Right lobe of liver (tissue), 6 donors: ENCODE data around the gene AGR2. TPM values are rescaled to one million over a fixed set of nuclear protein-coding genes. Genes with fewer than 3 reads are reported as not detected.
A peak's percentile ranks its signal among the peaks of the same experiment; 100 is the strongest.

Source experiments
- ATAC-seq, 4 donors: fragments of 200-7000 bp; cut with Tn5 transposase; one replicate each; pipeline ENCODE4 v1.9.1; 2020; ENCODE audit warnings: mild to moderate bottlenecking in 4 of 4, moderate library complexity in 4 of 4
- DNase-seq, 3 donors: peaks; one replicate each; pipeline ENCODE4 v3.0.0-alpha.2; 2020
- H3K27ac ChIP-seq, 3 donors: fragments of 200-600 bp; one replicate each; pipeline ENCODE4 v1.8.0; 2022
- H3K27me3 ChIP-seq, 2 donors: fragments of 200-600 bp; one replicate each; pipeline ENCODE4 v1.8.0; 2022
- H3K36me3 ChIP-seq, 4 donors: fragments of 200-600 bp; sonication (generic) in 1 of 4; one replicate each; pipeline versions ENCODE4 v1.5.1 to v1.8.0; 2017 to 2022; ENCODE audit warnings: control low read depth in 1 of 4
- H3K4me1 ChIP-seq, 4 donors: fragments of 200-600 bp; sonication (generic) in 1 of 4; one replicate each; pipeline versions ENCODE4 v1.5.1 to v1.8.0; 2017 to 2022; ENCODE audit warnings: control low read depth in 1 of 4
- H3K4me3 ChIP-seq, 3 donors: fragments of 200-600 bp; one replicate each; pipeline ENCODE4 v1.8.0; 2022
- H3K9me3 ChIP-seq, 4 donors: fragments of 200-600 bp; sonication (generic) in 1 of 4; one replicate each; pipeline versions ENCODE4 v1.5.1 to v1.8.0; 2017 to 2022; ENCODE audit warnings: control low read depth in 1 of 4
- CTCF ChIP-seq, 4 donors: fragments of 200-600 bp in 3 of 4; fragments of 450-650 bp in 1 of 4; IDR thresholded peaks; one replicate each; pipeline versions ENCODE4 v1.5.1 to v1.8.0; 2016 to 2022; ENCODE audit warnings: antibody characterized with exemption in 4 of 4, mild to moderate bottlenecking in 2 of 4
- POLR2A ChIP-seq: fragments of 450-650 bp; IDR thresholded peaks from one replicate; pipeline ENCODE4 v1.6.1; 2017; ENCODE audit warnings: antibody characterized with exemption, mild to moderate bottlenecking
- WGBS: methylation state at CpG from one replicate; pipeline ENCODE4 v1.1.6; 2018; ENCODE audit warnings: low coverage, low lambda C conversion rate; ENCODE audit not compliant: insufficient coverage; ENCODE audit errors: missing lambda C conversion rate; 5-methylcytosine and 5-hydroxymethylcytosine counted together
- intact Hi-C, 2 donors: fragments of 100-400 bp; cut with DNase I; formaldehyde crosslinking; loops; one replicate each; pipeline versions ENCODE4 v1.11.2 to v1.14.1; 2022
- total RNA-seq, 6 experiments: library from RNA; depleted of rRNA in 2 of 6; stranded (reverse); fragments of >200 nt in 2 of 6; fragmentation: NEBNext Ultra II Directional in 3 of 6; extraction: Animal tissue kit (Norgen Biotek cat#: 25700) in 3 of 6; gene quantifications; one replicate each; pipeline versions ENCODE4 v1.1.0 to v1.2.4, GENCODE V29; 2016 to 2023
- donor health status: DM: no; HTN: yes; CAD: no.
- donor health status: DM: no; HTN: no; CAD: no.
- donor health status: DM: no; HTN: no; CAD: no.
- donor health status: DM: no; HTN: yes; CAD: no.
- donor health status: DM: no; HTN: yes; CAD: no.

The AGR2 gene
- total RNA-seq, 6 experiments from 2014 or later = 0.15 to 0.43 (median 0.33) TPM; not detected in 2

GRCh38 chr7:16758631-16759611 is 45.9 kb downstream of the AGR2 start:
- ATAC-seq (no peak), DNase-seq (no peak)
- 75% methylated on average over 10 of the region's 10 CpGs for WGBS
- Histone ChIP-seq H3K36me3 (no peaks in the 10 kb centered on the region), H3K4me3 (no peak overlapping the region), H3K4me1 (no peaks in the 10 kb centered on the region), H3K9me3 (no peaks in the 10 kb centered on the region), H3K27ac (no peak overlapping the region), H3K27me3 (no peaks in the 10 kb centered on the region)
- intact Hi-C loops = no loop called here
- TF ChIP-seq POLR2A (no peak), CTCF (IDR thresholded peaks at IDR 0.05) (no peak)

- no peak overlapping the region for H3K27ac ChIP-seq
- H3K4me3 ChIP-seq = no peak overlapping the region
- DNase-seq (no peak), ATAC-seq (no peak)
- H3K36me3 ChIP-seq = no peaks in the 10 kb centered on the region
- TF ChIP-seq POLR2A (no peak), CTCF (IDR thresholded peaks at IDR 0.05) (no peak)
- WGBS = 85% methylated on average over 6 of the region's 6 CpGs
- intact Hi-C loops = no loop called here
- no peaks in the 10 kb centered on the region for H3K4me1 ChIP-seq
- no peaks in the 10 kb centered on the region for H3K9me3 ChIP-seq
- no peaks in the 10 kb centered on the region for H3K27me3 ChIP-seq
Measured at GRCh38 chr7:16758036-16758435, 46.8 kb downstream of the AGR2 start.

GRCh38 chr7:16755397-16755796 is 49.4 kb downstream of the AGR2 start:
- Histone ChIP-seq H3K27me3 (no peaks in the 10 kb centered on the region), H3K36me3 (no peaks in the 10 kb centered on the region), H3K4me3 (no peak overlapping the region), H3K27ac (no peak overlapping the region), H3K9me3 (no peaks in the 10 kb centered on the region), H3K4me1 (no peaks in the 10 kb centered on the region)
- DNase-seq (no peak), ATAC-seq (no peak)
- intact Hi-C loops = no loop called here
- no peak for TF ChIP-seq POLR2A
- TF ChIP-seq CTCF (IDR thresholded peaks at IDR 0.05) = no peak

GRCh38 chr7:16754856-16755317 is 49.9 kb downstream of the AGR2 start:
- Histone ChIP-seq H3K4me3 (peak overlapping the region in 1 of 3 donors; percentile 88), H3K27ac (peak overlapping the region in 1 of 3 donors; percentile 49), H3K9me3 (no peaks in the 10 kb centered on the region), H3K27me3 (no peaks in the 10 kb centered on the region), H3K36me3 (no peaks in the 10 kb centered on the region), H3K4me1 (no peaks in the 10 kb centered on the region)
- DNase-seq (no peak), ATAC-seq (no peak)
- 64% methylated on average over 4 of the region's 6 CpGs for WGBS
- intact Hi-C loops = no loop called here
- TF ChIP-seq POLR2A = no peak
- no peak for TF ChIP-seq CTCF (IDR thresholded peaks at IDR 0.05)
